ENCODE measurements around the gene CDK11A.

The CDK11A gene

DNA sequence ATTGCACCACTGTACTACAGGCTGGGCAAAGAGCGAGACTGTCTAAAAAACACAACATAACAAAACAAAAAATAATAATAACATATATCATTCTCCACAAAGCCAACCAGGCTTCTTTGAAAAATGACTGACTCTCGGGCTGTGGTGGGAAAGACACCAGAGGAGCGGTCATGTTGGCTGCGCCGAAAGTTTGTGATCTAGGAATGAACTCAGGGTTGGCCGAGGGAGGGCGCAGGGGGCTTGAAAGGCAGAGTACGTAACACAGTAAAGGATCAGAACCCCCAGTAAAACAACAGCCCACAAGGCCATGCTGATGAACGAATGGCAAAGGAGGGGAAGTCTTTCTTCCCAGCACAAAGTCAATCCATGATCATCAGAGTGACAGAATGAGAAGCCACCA lies 36.3 kb downstream of the CDK11A start:
- Histone ChIP-seq H3K4me3 (ENCODE audit: low read length) (no peak overlapping the region), H3K9me2 (replicated peaks; ENCODE audit: control insufficient read depth, low read length) (no peaks in the 10 kb centered on the region), H3K27ac (ENCODE audit: low read depth, low read length) (no peak overlapping the region), H3F3A (ENCODE audit: control insufficient read depth, insufficient read depth) (no peaks in the 10 kb centered on the region), H3K9me3 (ENCODE audit: control insufficient read depth, insufficient read depth, low read length) (no peaks in the 10 kb centered on the region), H3K36me3 (ENCODE audit: control insufficient read depth, low read length) (no peaks in the 10 kb centered on the region), H3K4me2 (ENCODE audit: low read length) (no peak overlapping the region), H4K20me1 (ENCODE audit: control insufficient read depth, insufficient read depth, low read depth, low read length) (no peaks in the 10 kb centered on the region), H3K27me3 (ENCODE audit: control insufficient read depth, low read length) (no peaks in the 10 kb centered on the region), H3K79me2 (ENCODE audit: control insufficient read depth, low read length) (peaks cover 28% of the 10 kb centered on the region), H3K4me1 (ENCODE audit: control insufficient read depth, low read length) (no peaks in the 10 kb centered on the region)
- TF ChIP-seq, protein P1, sequence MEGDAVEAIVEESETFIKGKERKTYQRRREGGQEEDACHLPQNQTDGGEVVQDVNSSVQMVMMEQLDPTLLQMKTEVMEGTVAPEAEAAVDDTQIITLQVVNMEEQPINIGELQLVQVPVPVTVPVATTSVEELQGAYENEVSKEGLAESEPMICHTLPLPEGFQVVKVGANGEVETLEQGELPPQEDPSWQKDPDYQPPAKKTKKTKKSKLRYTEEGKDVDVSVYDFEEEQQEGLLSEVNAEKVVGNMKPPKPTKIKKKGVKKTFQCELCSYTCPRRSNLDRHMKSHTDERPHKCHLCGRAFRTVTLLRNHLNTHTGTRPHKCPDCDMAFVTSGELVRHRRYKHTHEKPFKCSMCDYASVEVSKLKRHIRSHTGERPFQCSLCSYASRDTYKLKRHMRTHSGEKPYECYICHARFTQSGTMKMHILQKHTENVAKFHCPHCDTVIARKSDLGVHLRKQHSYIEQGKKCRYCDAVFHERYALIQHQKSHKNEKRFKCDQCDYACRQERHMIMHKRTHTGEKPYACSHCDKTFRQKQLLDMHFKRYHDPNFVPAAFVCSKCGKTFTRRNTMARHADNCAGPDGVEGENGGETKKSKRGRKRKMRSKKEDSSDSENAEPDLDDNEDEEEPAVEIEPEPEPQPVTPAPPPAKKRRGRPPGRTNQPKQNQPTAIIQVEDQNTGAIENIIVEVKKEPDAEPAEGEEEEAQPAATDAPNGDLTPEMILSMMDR (IDR thresholded peaks at IDR 0.05; ENCODE audit: low read depth, low read length, poor library complexity, severe bottlenecking) = no peak
- TF ChIP-seq EZH2phosphoT487 (IDR thresholded peaks at IDR 0.05; ENCODE audit: borderline replicate concordance, low read length) = no peak

DNA sequence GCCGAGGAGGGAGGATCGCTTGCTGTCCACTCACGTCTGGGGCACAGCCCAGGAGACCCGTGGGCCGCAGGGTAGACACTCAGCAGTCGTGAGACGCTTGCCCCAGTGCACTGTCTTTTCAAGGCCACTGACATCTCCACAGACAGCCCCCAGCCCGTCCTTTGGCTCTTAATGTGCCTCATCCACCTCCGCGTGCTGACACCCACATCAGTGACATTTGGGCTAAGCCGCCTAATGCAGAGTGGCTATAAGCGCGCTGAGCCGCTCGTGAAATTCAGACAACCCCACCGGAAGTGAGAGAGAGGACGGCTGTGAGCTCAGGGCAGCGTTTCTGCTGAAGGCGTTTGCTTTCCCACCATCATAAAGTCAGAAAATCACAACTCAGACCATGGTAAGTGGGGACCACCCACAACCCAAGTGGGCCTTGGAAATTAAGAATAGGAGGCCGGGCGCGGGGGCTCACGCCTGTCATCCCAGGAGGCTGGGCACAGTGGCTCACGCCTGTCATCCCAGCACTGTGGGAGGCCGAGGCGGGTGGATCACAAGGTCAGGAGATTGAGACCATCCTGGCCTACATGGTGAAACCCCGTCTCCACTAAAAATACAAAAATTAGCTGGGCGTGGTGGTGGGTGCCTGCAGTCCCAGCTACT lies 40.0 kb downstream of the CDK11A start:
- Histone ChIP-seq H3K27me3 (ENCODE audit: control insufficient read depth, low read length) (no peaks in the 10 kb centered on the region), H4K20me1 (ENCODE audit: control insufficient read depth, insufficient read depth, low read depth, low read length) (no peaks in the 10 kb centered on the region), H3K9me3 (ENCODE audit: control insufficient read depth, insufficient read depth, low read length) (no peaks in the 10 kb centered on the region), H3K4me1 (ENCODE audit: control insufficient read depth, low read length) (peaks cover 3% of the 10 kb centered on the region), H3K9me2 (replicated peaks; ENCODE audit: control insufficient read depth, low read length) (no peaks in the 10 kb centered on the region), H3K79me2 (ENCODE audit: control insufficient read depth, low read length) (peaks cover 38% of the 10 kb centered on the region), H3F3A (ENCODE audit: control insufficient read depth, insufficient read depth) (no peaks in the 10 kb centered on the region), H3K36me3 (ENCODE audit: control insufficient read depth, low read length) (no peaks in the 10 kb centered on the region), H3K4me3 (ENCODE audit: low read length) (no peak overlapping the region), H3K4me2 (ENCODE audit: low read length) (no peak overlapping the region), H3K27ac (ENCODE audit: low read depth, low read length) (no peak overlapping the region)
- TF ChIP-seq, protein P1 (IDR thresholded peaks at IDR 0.05; ENCODE audit: low read depth, low read length, poor library complexity, severe bottlenecking) = no peak
- TF ChIP-seq EZH2phosphoT487 (IDR thresholded peaks at IDR 0.05; ENCODE audit: borderline replicate concordance, low read length) = no peak

DNA sequence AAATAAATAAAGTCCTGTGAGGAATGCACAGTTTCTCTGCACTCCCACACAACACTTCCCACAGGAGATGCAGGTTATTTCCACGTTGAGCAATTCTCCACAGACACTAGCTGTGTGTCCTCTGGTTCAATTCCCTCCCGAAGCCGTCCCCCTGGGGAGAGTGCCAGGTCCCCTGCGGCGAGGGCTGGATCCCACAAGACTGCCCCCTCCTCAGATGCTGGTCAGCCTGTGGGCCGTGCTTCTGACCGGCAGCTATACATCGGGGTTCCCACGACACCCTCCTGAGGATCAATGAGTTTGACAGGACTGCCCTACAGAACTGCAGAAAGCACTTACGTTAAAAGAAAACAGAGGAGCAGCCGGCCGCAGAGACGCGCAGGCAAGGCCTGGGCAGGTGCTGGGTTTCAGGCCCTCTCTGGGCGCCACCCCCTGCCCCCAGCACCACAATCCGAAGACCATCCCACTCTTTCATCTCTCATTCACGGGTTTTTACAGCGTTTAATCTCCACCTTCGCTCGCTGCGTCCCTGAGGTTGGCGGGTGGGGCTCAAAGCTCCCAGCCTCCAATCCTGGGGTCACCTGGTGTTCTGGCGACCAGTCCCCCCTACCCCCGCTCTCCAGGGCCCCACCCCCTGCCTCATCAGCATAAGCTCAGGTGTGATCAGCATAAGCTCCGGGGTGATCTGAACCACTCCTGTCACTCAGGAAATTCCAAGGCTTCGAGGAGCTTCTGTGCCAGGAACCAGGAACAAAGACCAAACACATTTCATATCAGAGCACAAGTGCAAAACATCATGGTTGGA lies 40.9 kb downstream of the CDK11A start:
- no peaks in the 10 kb centered on the region for H3K9me3 ChIP-seq (ENCODE audit: control insufficient read depth, insufficient read depth, low read length)
- no peaks in the 10 kb centered on the region for H4K20me1 ChIP-seq (ENCODE audit: control insufficient read depth, insufficient read depth, low read depth, low read length)
- no peak overlapping the region for H3K4me3 ChIP-seq (ENCODE audit: low read length)
- H3K4me1 ChIP-seq (ENCODE audit: control insufficient read depth, low read length) = peaks cover 11% of the 10 kb centered on the region
- H3K4me2 ChIP-seq (ENCODE audit: low read length) = no peak overlapping the region
- H3K27ac ChIP-seq (ENCODE audit: low read depth, low read length) = no peak overlapping the region
- no peaks in the 10 kb centered on the region for H3F3A ChIP-seq (ENCODE audit: control insufficient read depth, insufficient read depth)
- TF ChIP-seq EZH2phosphoT487 (IDR thresholded peaks at IDR 0.05; ENCODE audit: borderline replicate concordance, low read length) = no peak
- TF ChIP-seq, protein P1 (IDR thresholded peaks at IDR 0.05; ENCODE audit: low read depth, low read length, poor library complexity, severe bottlenecking) = no peak
- H3K36me3 ChIP-seq (ENCODE audit: control insufficient read depth, low read length) = no peaks in the 10 kb centered on the region
- H3K9me2 ChIP-seq (replicated peaks; ENCODE audit: control insufficient read depth, low read length) = no peaks in the 10 kb centered on the region
- no peaks in the 10 kb centered on the region for H3K27me3 ChIP-seq (ENCODE audit: control insufficient read depth, low read length)
- peaks cover 43% of the 10 kb centered on the region for H3K79me2 ChIP-seq (ENCODE audit: control insufficient read depth, low read length)
